SK-N-SH treated with all-trans-retinoic acid at 6 μM for 48 hours (cell line): Measurements from ENCODE around the gene PLA2G4C.

Experiments used
- ATAC-seq: fragments of 200-7000 bp; cut with Tn5 transposase; 3 replicates; pipeline ENCODE4 v1.9.1; 2020; ENCODE audit warnings: mild to moderate bottlenecking, moderate library complexity
- CREB5 ChIP-seq: fragments of 250-450 bp; sonication (Bioruptor Pico); IDR thresholded peaks from 2 replicates; pipeline ENCODE4 v1.5.1; 2020; ENCODE audit warnings: low read depth, mild to moderate bottlenecking, moderate library complexity
- CSDC2 ChIP-seq: fragments of 250-450 bp; sonication (Bioruptor Pico); IDR thresholded peaks from 2 replicates; pipeline ENCODE4 v1.5.0; 2020; ENCODE audit warnings: mild to moderate bottlenecking, moderate library complexity
- CSRNP3 ChIP-seq: fragments of 250-450 bp; sonication (Bioruptor Pico); IDR thresholded peaks from 2 replicates; pipeline ENCODE4 v1.5.1; 2021; ENCODE audit warnings: mild to moderate bottlenecking, moderate library complexity
- ESRRG ChIP-seq: fragments of 250-450 bp; sonication (Bioruptor Pico); IDR thresholded peaks from 2 replicates; pipeline ENCODE4 v1.6.1; 2021; ENCODE audit warnings: mild to moderate bottlenecking
- GLIS3 ChIP-seq: fragments of 250-450 bp; sonication (Bioruptor Pico); IDR thresholded peaks from 2 replicates; pipeline ENCODE4 v1.5.0; 2020; ENCODE audit warnings: mild to moderate bottlenecking, moderate library complexity
- ISL1 ChIP-seq: fragments of 250-450 bp; sonication (Bioruptor Pico); IDR thresholded peaks from 2 replicates; pipeline ENCODE4 v2.1.2; 2022; ENCODE audit warnings: mild to moderate bottlenecking, moderate library complexity
- OSR1 ChIP-seq: fragments of 250-450 bp; sonication (Bioruptor Pico); IDR thresholded peaks from 2 replicates; pipeline ENCODE4 v1.8.0; 2022; ENCODE audit warnings: moderate library complexity, mild to moderate bottlenecking, inconsistent platforms
- PATZ1 ChIP-seq: fragments of 250-450 bp; sonication (Bioruptor Pico); IDR thresholded peaks from 2 replicates; pipeline ENCODE4 v1.8.0; 2020; ENCODE audit warnings: mild to moderate bottlenecking, moderate library complexity, borderline replicate concordance
- POU6F1 ChIP-seq: fragments of 250-450 bp; sonication (Bioruptor Pico); IDR thresholded peaks from 2 replicates; pipeline ENCODE4 v1.8.0; 2021; ENCODE audit warnings: low read depth, mild to moderate bottlenecking, moderate library complexity, borderline replicate concordance
- RARB ChIP-seq: fragments of 250-450 bp; sonication (Bioruptor Pico); IDR thresholded peaks from 2 replicates; pipeline ENCODE4 v1.8.0; 2021; ENCODE audit warnings: mild to moderate bottlenecking, moderate library complexity
- SNAI2 ChIP-seq: fragments of 250-450 bp; sonication (Bioruptor Pico); IDR thresholded peaks from 2 replicates; pipeline ENCODE4 v1.5.0; 2020; ENCODE audit warnings: mild to moderate bottlenecking, moderate library complexity
- TCF4 ChIP-seq: fragments of 250-450 bp; sonication (Bioruptor Pico); IDR thresholded peaks from 2 replicates; pipeline ENCODE4 v1.8.0; 2021; ENCODE audit warnings: mild to moderate bottlenecking, moderate library complexity, borderline replicate concordance
- TOX ChIP-seq: fragments of 250-450 bp; sonication (Bioruptor Pico); IDR thresholded peaks from 2 replicates; pipeline ENCODE4 v1.8.0; 2021; ENCODE audit warnings: mild to moderate bottlenecking, moderate library complexity, borderline replicate concordance
- TSHZ2 ChIP-seq: fragments of 250-450 bp; sonication (Bioruptor Pico); IDR thresholded peaks from 2 replicates; pipeline ENCODE4 v1.5.0; 2020; ENCODE audit warnings: mild to moderate bottlenecking, moderate library complexity
- ZFP3 ChIP-seq: fragments of 250-450 bp; sonication (Bioruptor Pico); IDR thresholded peaks from 2 replicates; pipeline ENCODE4 v1.5.0; 2020; ENCODE audit warnings: mild to moderate bottlenecking, moderate library complexity
- ZFP30 ChIP-seq: fragments of 450-650 bp; formaldehyde crosslinking; IDR thresholded peaks from 2 replicates; pipeline ENCODE4 v1.5.0; 2022; ENCODE audit warnings: mild to moderate bottlenecking, moderate library complexity
- ZNF565 ChIP-seq: fragments of 450-650 bp; formaldehyde crosslinking; conservative IDR thresholded peaks from 2 replicates; pipeline ENCODE4 v1.5.0; 2020; ENCODE audit warnings: low read depth, mild to moderate bottlenecking, moderate library complexity
- ZNF8 ChIP-seq: fragments of 450-650 bp; formaldehyde crosslinking; IDR thresholded peaks from 2 replicates; pipeline ENCODE4 v1.5.0; 2020; ENCODE audit warnings: mild to moderate bottlenecking, moderate library complexity

The PLA2G4C gene

GRCh38 chr19:48069435-48069834 is 41.2 kb downstream of the PLA2G4C start:
- ATAC-seq: no peak
- TF ChIP-seq CSRNP3 (no peak), ISL1 (CRISPR knock-in tag) (no peak), POU6F1 (CRISPR knock-in tag) (no peak), ZNF8 (CRISPR knock-in tag) (no peak), CSDC2 (CRISPR knock-in tag) (no peak), TOX (no peak), PATZ1 (CRISPR knock-in tag) (no peak)

GRCh38 chr19:48064509-48064908 is 46.1 kb downstream of the PLA2G4C start:
- no peak for ATAC-seq
- TF ChIP-seq ZFP30 (CRISPR knock-in tag) (no peak), ISL1 (CRISPR knock-in tag) (no peak), POU6F1 (CRISPR knock-in tag) (no peak), TSHZ2 (no peak), SNAI2 (no peak), ZNF565 (CRISPR knock-in tag) (no peak), ZFP3 (CRISPR knock-in tag) (no peak), CSDC2 (CRISPR knock-in tag) (no peak), CREB5 (CRISPR knock-in tag) (no peak), OSR1 (CRISPR knock-in tag) (no peak)

- TF ChIP-seq ZFP30 (CRISPR knock-in tag): no peak
- TF ChIP-seq ESRRG (CRISPR knock-in tag): no peak
- TF ChIP-seq TCF4 (CRISPR knock-in tag): no peak
- no peak for TF ChIP-seq OSR1 (CRISPR knock-in tag)
- no peak for TF ChIP-seq RARB (CRISPR knock-in tag)
- TF ChIP-seq ZFP3 (CRISPR knock-in tag): no peak
- TF ChIP-seq GLIS3 (CRISPR knock-in tag): no peak
- TF ChIP-seq SNAI2: no peak
- TF ChIP-seq TSHZ2: no peak
- no peak for TF ChIP-seq ZNF565 (CRISPR knock-in tag)
- no peak for ATAC-seq
Observed at GRCh38 chr19:48061401-48062344, 48.9 kb downstream of the PLA2G4C start.
